Kidney (tissue), 14 donors: Measurements from ENCODE around the gene RAD51B. TPM values are rescaled to one million over a fixed set of nuclear protein-coding genes. Genes with fewer than 3 reads are reported as not detected.

ENCODE experiments used
- DNase-seq, 5 donors: peaks; one replicate each; pipeline ENCODE4 v3.0.0-alpha.2; 2013 to 2020
- FAIRE-seq: peaks from 2 replicates; lab custom pipeline; 2012; peaks lifted over from hg19 to GRCh38; lab: Jason Lieb, UNC
- H3K27ac ChIP-seq, 2 donors: one replicate each; pipeline ENCODE4 v1.7.0; 2013; ENCODE audit warnings: low read depth in 2 of 2, low read length in 2 of 2, inconsistent platforms in 1 of 2
- H3K27me3 ChIP-seq: one replicate; pipeline ENCODE4 v1.7.1; 2013; ENCODE audit warnings: low read length, inconsistent platforms; ENCODE audit not compliant: control insufficient read depth, insufficient read depth
- H3K36me3 ChIP-seq, 3 donors: one replicate each; pipeline versions ENCODE4 v1.7.0 to v1.7.1; 2013; ENCODE audit warnings: low read length in 3 of 3, control low read depth in 1 of 3, inconsistent platforms in 1 of 3; ENCODE audit not compliant: insufficient read depth in 3 of 3, control insufficient read depth in 2 of 3
- H3K4me1 ChIP-seq, 3 donors: one replicate each; pipeline versions ENCODE4 v1.7.0 to v1.7.1; 2013; ENCODE audit warnings: low read length in 3 of 3, inconsistent platforms in 1 of 3, low read depth in 1 of 3; ENCODE audit not compliant: control insufficient read depth in 2 of 3, insufficient read depth in 2 of 3
- H3K4me3 ChIP-seq, 3 donors: one replicate each; pipeline versions ENCODE4 v1.7.0 to v1.8.1; 2013; ENCODE audit warnings: low read length in 3 of 3, control low read depth in 1 of 3, inconsistent platforms in 1 of 3
- H3K9ac ChIP-seq, 3 donors: one replicate each; pipeline versions ENCODE4 v1.7.0 to v1.7.1; 2013; ENCODE audit warnings: low read length in 3 of 3, control low read depth in 1 of 3, inconsistent platforms in 1 of 3
- H3K9me3 ChIP-seq, 3 donors: one replicate each; pipeline versions ENCODE4 v1.7.0 to v1.7.1; 2013; ENCODE audit warnings: low read length in 3 of 3, control low read depth in 1 of 3, inconsistent platforms in 1 of 3; ENCODE audit not compliant: control insufficient read depth in 2 of 3, insufficient read depth in 1 of 3
- CTCF ChIP-seq: IDR thresholded peaks from 3 replicates; pipeline ENCODE4 v1.5.1; 2012; ENCODE audit warnings: mild to moderate bottlenecking, moderate library complexity, borderline replicate concordance; ENCODE audit not compliant: insufficient read depth; ENCODE audit errors: extremely low read depth
- intact Hi-C: fragments of 100-400 bp; cut with DNase I; formaldehyde crosslinking; loops from one replicate; pipeline ENCODE4 v1.11.1; 2022
- polyA plus RNA-seq: library from polyadenylated mRNA; stranded (reverse); fragments of 350-450 nt; fragmentation: Illumina TruSeq; extraction: RNeasy Lipid Tissue Mini Kit (QIAGEN cat#74804); gene quantifications from one replicate; pipeline ENCODE4 v1.2.3, GENCODE V29; 2014; ENCODE audit warnings: low read depth, low replicate concordance; ENCODE audit not compliant: insufficient read depth
- total RNA-seq: library from RNA; stranded (reverse); fragmentation: NEBNext Ultra II Directional; extraction: Animal tissue kit (Norgen Biotek cat#: 25700); gene quantifications from one replicate; pipeline ENCODE4 v1.2.1, GENCODE V29; 2021
- donor health status: control.
- donor health status: control.
- donor health status: control.
- donor health status: control.
- donor health status: control.
- donor health status: DM: yes; HTN: yes; CAD: no.
- donor health status: Normal renal cell carcinoma (clear cell type).

The RAD51B gene
- total and polyA plus RNA-seq, 2 donors from 2014 or later = 6.9 to 18.0 TPM

- Histone ChIP-seq H3K9ac (no peak overlapping the region), H3K27ac (no peak overlapping the region), H3K4me1 (peaks cover 7 to 13% (median 11%) of the 10 kb centered on the region in 3 donors), H3K36me3 (no peaks in the 10 kb centered on the region), H3K4me3 (no peak overlapping the region), H3K9me3 (no peaks in the 10 kb centered on the region), H3K27me3 (no peaks in the 10 kb centered on the region)
- DNase-seq (peak in 3 of 5 donors; percentile 36 to 60 (median 57)), FAIRE-seq (no peak)
- intact Hi-C loops = no loop called here
- no peak for TF ChIP-seq CTCF
Observed at GRCh38 chr14:68690089-68690958, 870.7 kb downstream of the RAD51B start.

- Histone ChIP-seq H3K27ac (no peak overlapping the region), H3K9me3 (no peaks in the 10 kb centered on the region), H3K4me1 (peaks cover 7 to 10% (median 10%) of the 10 kb centered on the region in 3 donors), H3K36me3 (no peaks in the 10 kb centered on the region), H3K27me3 (no peaks in the 10 kb centered on the region), H3K9ac (no peak overlapping the region), H3K4me3 (no peak overlapping the region)
- intact Hi-C loops = no loop called here
- no peak for TF ChIP-seq CTCF
- DNase-seq (peak in 4 of 5 donors; percentile 75 to 90 (median 80)), FAIRE-seq (no peak)
Observed at GRCh38 chr14:68691031-68691791, 871.6 kb downstream of the RAD51B start.

- intact Hi-C loops = no loop called here
- H3K9ac ChIP-seq = no peak overlapping the region
- H3K4me3 ChIP-seq = no peak overlapping the region
- H3K27ac ChIP-seq = no peak overlapping the region
- peaks cover 7 to 10% (median 10%) of the 10 kb centered on the region in 3 donors for H3K4me1 ChIP-seq
- no peak for TF ChIP-seq CTCF
- no peaks in the 10 kb centered on the region for H3K27me3 ChIP-seq
- no peaks in the 10 kb centered on the region for H3K36me3 ChIP-seq
- no peak for FAIRE-seq
- H3K9me3 ChIP-seq = no peaks in the 10 kb centered on the region
- DNase-seq = no peak
Observed at GRCh38 chr14:68691792-68692118, 872.2 kb downstream of the RAD51B start.
